Breast epithelium (tissue), 3 donors: ENCODE data around the gene EAPP.

Experiments
- CTCF ChIP-seq, 3 donors: fragments of 450-650 bp; IDR thresholded peaks; one replicate each; pipeline ENCODE4 v1.5.1; 2016 to 2017; ENCODE audit warnings: antibody characterized with exemption in 3 of 3, mild to moderate bottlenecking in 3 of 3, moderate library complexity in 3 of 3
- POLR2A ChIP-seq: fragments of 450-650 bp; IDR thresholded peaks from one replicate; pipeline ENCODE4 v1.6.1; 2016; ENCODE audit warnings: antibody characterized with exemption, mild to moderate bottlenecking, moderate library complexity

- TF ChIP-seq CTCF (IDR thresholded peaks at IDR 0.05) (no peak), POLR2A (no peak)
Measured at GRCh38 chr14:34538871-34539406, 562 bp downstream of the EAPP start.
